ENCODE measurements around the gene NPHP4.

Gene NPHP4

GRCh38 chr1:6004412-6005123, 12.3 kb upstream of the NPHP4 start:
- no peak for DNase-seq (ENCODE audit: low read depth in 2 of 2, low spot score in 1 of 2)

GRCh38 chr1:6003568-6004411, 11.6 kb upstream of the NPHP4 start:
- no peak for DNase-seq (ENCODE audit: low read depth in 2 of 2, low spot score in 1 of 2)

GRCh38 chr1:6002714-6003501, 10.7 kb upstream of the NPHP4 start:
- no peak for DNase-seq (ENCODE audit: low read depth in 2 of 2, low spot score in 1 of 2)

GRCh38 chr1:6001992-6002576, 9.9 kb upstream of the NPHP4 start:
- DNase-seq (ENCODE audit: low read depth in 2 of 2, low spot score in 1 of 2), result no peak

GRCh38 chr1:6000444-6001288, 8.4 kb upstream of the NPHP4 start:
- DNase-seq (ENCODE audit: low read depth in 2 of 2, low spot score in 1 of 2), result no peak

GRCh38 chr1:5999711-6000443, 7.7 kb upstream of the NPHP4 start:
- no peak for DNase-seq (ENCODE audit: low read depth in 2 of 2, low spot score in 1 of 2)

- DNase-seq (ENCODE audit: low read depth in 2 of 2, low spot score in 1 of 2), result no peak
These were observed 6.7 kb upstream of the NPHP4 start for GRCh38 chr1:5998906-5999301.

GRCh38 chr1:5998051-5998905, 6.1 kb upstream of the NPHP4 start:
- no peak for DNase-seq (ENCODE audit: low read depth in 2 of 2, low spot score in 1 of 2)

GRCh38 chr1:5997316-5997715, 5.1 kb upstream of the NPHP4 start:
- DNase-seq (ENCODE audit: low read depth in 2 of 2, low spot score in 1 of 2), result no peak

- no peak for DNase-seq (ENCODE audit: low read depth in 2 of 2, low spot score in 1 of 2)
These were observed 4.5 kb upstream of the NPHP4 start for GRCh38 chr1:5996641-5997270.

GRCh38 chr1:5995871-5996630, 3.8 kb upstream of the NPHP4 start:
- no peak for DNase-seq (ENCODE audit: low read depth in 2 of 2, low spot score in 1 of 2)

- DNase-seq (ENCODE audit: low read depth in 2 of 2, low spot score in 1 of 2), result peak; percentile 29 to 36
These were observed 2.7 kb upstream of the NPHP4 start for GRCh38 chr1:5994713-5995621.

GRCh38 chr1:5993556-5994491, 1.6 kb upstream of the NPHP4 start:
- no peak for DNase-seq (ENCODE audit: low read depth in 2 of 2, low spot score in 1 of 2)

- DNase-seq (ENCODE audit: low read depth in 2 of 2, low spot score in 1 of 2), result no peak
These were observed 760 bp upstream of the NPHP4 start for GRCh38 chr1:5992814-5993555.

All from stimulated activated CD8-positive, alpha-beta memory T cell treated with anti-CD3 and anti-CD28 coated beads, Interleukin-4, amount 100 ng/mL, for 1 hour (primary cell).